NCI-H345 treated with DMSO at 0.1 percent for 48 hours (cell line): ENCODE measurements around the gene NOS3.

Experiments used
- DNase-seq: peaks from one replicate; lab custom pipeline; 2025; ENCODE audit not compliant: unreplicated experiment; lab: John Stamatoyannopoulos, UW

The NOS3 gene

GRCh38 chr7:150977382-150978125, 13.3 kb upstream of the NOS3 start:
- DNase-seq = no peak

- DNase-seq = peak; percentile 72
These were observed 12.6 kb upstream of the NOS3 start, which contains the start of gene KCNH2 for GRCh38 chr7:150978126-150978789. TSS of gene KCNH2 (minus strand) at chr7:150978321. CDS start at chr7:150977913, 408 bp downstream.

GRCh38 chr7:150979713-150980390, 11.0 kb upstream of the NOS3 start:
- DNase-seq = no peak

GRCh38 chr7:150980663-150981062, 10.2 kb upstream of the NOS3 start:
- DNase-seq = no peak

- peak; percentile 40 for DNase-seq
These were observed 9.2 kb upstream of the NOS3 start for GRCh38 chr7:150981644-150982043.

- DNase-seq = no peak
These were observed 8.5 kb upstream of the NOS3 start for GRCh38 chr7:150982351-150982750.

- no peak for DNase-seq
These were observed 6.9 kb upstream of the NOS3 start for GRCh38 chr7:150983893-150984368.

GRCh38 chr7:150986099-150986512, 4.7 kb upstream of the NOS3 start:
- DNase-seq = peak; percentile 70

GRCh38 chr7:150986556-150986955, 4.3 kb upstream of the NOS3 start:
- no peak for DNase-seq

- peak; percentile 43 for DNase-seq
These were observed 2.3 kb upstream of the NOS3 start for GRCh38 chr7:150988230-150989226.

GRCh38 chr7:150989456-150989855, 1.4 kb upstream of the NOS3 start:
- DNase-seq = no peak

- DNase-seq = no peak
These were observed 1.3 kb downstream of the NOS3 start for GRCh38 chr7:150992051-150992640.

- no peak for DNase-seq
These were observed 2.1 kb downstream of the NOS3 start for GRCh38 chr7:150992833-150993302.

- no peak for DNase-seq
These were observed 2.7 kb downstream of the NOS3 start for GRCh38 chr7:150993511-150993910.

GRCh38 chr7:150994141-150994837, 3.5 kb downstream of the NOS3 start:
- no peak for DNase-seq

GRCh38 chr7:150994838-150995510, 4.2 kb downstream of the NOS3 start:
- no peak for DNase-seq

GRCh38 chr7:150996376-150997074, 5.7 kb downstream of the NOS3 start:
- DNase-seq = no peak

GRCh38 chr7:150997075-150997511, 6.3 kb downstream of the NOS3 start:
- no peak for DNase-seq
